MM.1S (cell line): Measurements from ENCODE around the gene DHFR2.

Experiments used
- DNase-seq: peaks from one replicate; pipeline ENCODE4 v3.0.0-alpha.2; 2015
- H2AFZ ChIP-seq: fragments of 300-600 bp; sonication (generic); 2 replicates; pipeline ENCODE4 v1.6.0; 2016; ENCODE audit warnings: antibody characterized with exemption, low read length
- H3F3A ChIP-seq: fragments of 300-600 bp; sonication (generic); 2 replicates; pipeline ENCODE4 v1.6.1; 2016; ENCODE audit warnings: mild to moderate bottlenecking, antibody characterized with exemption, low read length, moderate library complexity, mixed read lengths; ENCODE audit not compliant: insufficient read depth
- H3K27ac ChIP-seq: fragments of 300-600 bp; sonication (generic); 2 replicates; pipeline ENCODE4 v1.5.1; 2016; ENCODE audit warnings: mild to moderate bottlenecking, low read length
- H3K27me3 ChIP-seq: fragments of 300-600 bp; sonication (generic); replicated peaks from 2 replicates; pipeline ENCODE4 v1.6.0; 2016; ENCODE audit warnings: low read length; ENCODE audit not compliant: insufficient read depth
- H3K36me3 ChIP-seq: fragments of 300-600 bp; sonication (generic); replicated peaks from 2 replicates; pipeline ENCODE4 v1.6.1; 2016; ENCODE audit warnings: mild to moderate bottlenecking, low read length, mixed read lengths; ENCODE audit not compliant: insufficient read depth
- H3K4me1 ChIP-seq: fragments of 300-600 bp; sonication (generic); 2 replicates; pipeline ENCODE4 v1.6.1; 2016; ENCODE audit warnings: low read length, mixed read lengths
- H3K4me2 ChIP-seq: fragments of 300-600 bp; sonication (generic); 2 replicates; pipeline ENCODE4 v1.6.0; 2016; ENCODE audit warnings: low read depth, low read length
- H3K4me3 ChIP-seq: fragments of 300-600 bp; sonication (generic); 2 replicates; pipeline ENCODE4 v1.5.1; 2016; ENCODE audit warnings: low read length, mixed read lengths
- H3K79me2 ChIP-seq: fragments of 300-600 bp; sonication (generic); 2 replicates; pipeline ENCODE4 v1.6.1; 2016; ENCODE audit warnings: mixed run types, low read length, mixed read lengths
- H3K9ac ChIP-seq: fragments of 300-600 bp; sonication (generic); 2 replicates; pipeline ENCODE4 v1.6.1; 2016; ENCODE audit warnings: low read length, mixed read lengths
- H3K9me2 ChIP-seq: fragments of 300-600 bp; sonication (generic); replicated peaks from 2 replicates; pipeline ENCODE4 v1.6.1; 2016; ENCODE audit warnings: mild to moderate bottlenecking, low read length, mixed read lengths; ENCODE audit not compliant: insufficient read depth
- H3K9me3 ChIP-seq: fragments of 300-600 bp; sonication (generic); replicated peaks from 2 replicates; pipeline ENCODE4 v1.6.1; 2016; ENCODE audit warnings: mild to moderate bottlenecking, low read length, mixed read lengths; ENCODE audit not compliant: insufficient read depth
- H4K20me1 ChIP-seq: fragments of 300-600 bp; sonication (generic); 2 replicates; pipeline ENCODE4 v1.6.1; 2016; ENCODE audit warnings: mild to moderate bottlenecking, low read length, moderate library complexity, mixed read lengths; ENCODE audit not compliant: insufficient read depth
- EZH2 ChIP-seq: fragments of 300-600 bp; sonication (generic); optimal IDR thresholded peaks from 2 replicates; pipeline ENCODE3; 2017; ENCODE audit warnings: low read depth, mild to moderate bottlenecking, antibody characterized with exemption, low read length, mixed read lengths
- EZH2phosphoT487 ChIP-seq: fragments of 300-600 bp; sonication (generic); IDR thresholded peaks from 2 replicates; pipeline ENCODE4 v1.6.1; 2018; ENCODE audit warnings: antibody characterized with exemption, low read length
- TF ChIP-seq, protein P1 (sequence below): fragments of 300-600 bp; sonication (generic); IDR thresholded peaks from 2 replicates; pipeline ENCODE4 v1.5.1; 2016; ENCODE audit warnings: antibody characterized with exemption, low read length, mixed read lengths

The DHFR2 gene

DNA sequence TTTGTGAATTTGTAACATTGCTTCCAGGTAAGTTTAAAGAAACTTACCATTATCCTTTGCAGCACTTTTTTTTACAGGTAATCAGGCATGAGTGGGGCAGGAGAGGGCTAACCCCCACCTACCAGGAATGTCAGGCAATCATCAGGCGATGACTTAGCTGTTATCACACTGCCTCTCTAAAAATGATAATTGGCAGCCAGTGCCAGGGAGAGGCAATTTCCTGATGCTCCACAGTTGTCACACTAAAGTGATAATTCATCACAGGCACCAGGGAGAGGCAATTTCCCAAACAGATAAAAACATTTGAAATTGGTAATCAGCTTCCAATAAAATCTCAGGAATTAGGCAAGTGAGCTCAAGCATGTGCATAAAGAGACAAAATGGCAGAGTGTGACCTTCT is 26.4 kb upstream of the DHFR2 start:
- H3K9me2 ChIP-seq = no peaks in the 10 kb centered on the region
- no peak overlapping the region for H3K27ac ChIP-seq
- H3K9me3 ChIP-seq = no peaks in the 10 kb centered on the region
- DNase-seq = no peak
- no peak overlapping the region for H3K4me3 ChIP-seq
- H3K9ac ChIP-seq = no peak overlapping the region
- no peaks in the 10 kb centered on the region for H3F3A ChIP-seq
- H3K27me3 ChIP-seq = no peaks in the 10 kb centered on the region
- H3K4me1 ChIP-seq = peaks cover 5% of the 10 kb centered on the region
- H4K20me1 ChIP-seq = no peaks in the 10 kb centered on the region
- H2AFZ ChIP-seq = no peak overlapping the region
- no peaks in the 10 kb centered on the region for H3K79me2 ChIP-seq
- TF ChIP-seq, protein P1, sequence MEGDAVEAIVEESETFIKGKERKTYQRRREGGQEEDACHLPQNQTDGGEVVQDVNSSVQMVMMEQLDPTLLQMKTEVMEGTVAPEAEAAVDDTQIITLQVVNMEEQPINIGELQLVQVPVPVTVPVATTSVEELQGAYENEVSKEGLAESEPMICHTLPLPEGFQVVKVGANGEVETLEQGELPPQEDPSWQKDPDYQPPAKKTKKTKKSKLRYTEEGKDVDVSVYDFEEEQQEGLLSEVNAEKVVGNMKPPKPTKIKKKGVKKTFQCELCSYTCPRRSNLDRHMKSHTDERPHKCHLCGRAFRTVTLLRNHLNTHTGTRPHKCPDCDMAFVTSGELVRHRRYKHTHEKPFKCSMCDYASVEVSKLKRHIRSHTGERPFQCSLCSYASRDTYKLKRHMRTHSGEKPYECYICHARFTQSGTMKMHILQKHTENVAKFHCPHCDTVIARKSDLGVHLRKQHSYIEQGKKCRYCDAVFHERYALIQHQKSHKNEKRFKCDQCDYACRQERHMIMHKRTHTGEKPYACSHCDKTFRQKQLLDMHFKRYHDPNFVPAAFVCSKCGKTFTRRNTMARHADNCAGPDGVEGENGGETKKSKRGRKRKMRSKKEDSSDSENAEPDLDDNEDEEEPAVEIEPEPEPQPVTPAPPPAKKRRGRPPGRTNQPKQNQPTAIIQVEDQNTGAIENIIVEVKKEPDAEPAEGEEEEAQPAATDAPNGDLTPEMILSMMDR = no peak
- TF ChIP-seq EZH2phosphoT487 = no peak
- no peak for TF ChIP-seq EZH2
- H3K4me2 ChIP-seq = no peak overlapping the region
- H3K36me3 ChIP-seq = no peaks in the 10 kb centered on the region

DNA sequence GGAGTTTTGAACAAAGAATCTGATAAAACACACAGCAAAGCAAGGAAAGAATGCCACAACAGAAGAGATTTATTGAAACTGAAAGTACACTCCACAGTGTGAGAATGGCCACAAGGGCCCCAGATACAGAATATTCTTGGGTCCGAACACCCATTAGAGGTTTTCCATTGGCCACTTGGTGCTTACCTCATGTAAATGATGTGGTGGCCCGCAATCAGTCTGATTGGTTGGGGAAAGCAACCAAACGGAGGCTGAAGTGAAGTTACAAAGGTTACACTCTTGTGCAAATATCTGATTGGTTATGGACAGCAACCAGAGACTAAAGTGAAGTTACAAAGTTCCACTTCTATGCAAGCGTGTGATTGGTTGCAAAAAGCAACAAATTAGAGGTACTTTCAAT is 20.5 kb upstream of the DHFR2 start:
- Histone ChIP-seq H3K27ac (no peak overlapping the region), H4K20me1 (no peaks in the 10 kb centered on the region), H3K9me2 (no peaks in the 10 kb centered on the region), H3K9ac (no peak overlapping the region), H3K27me3 (no peaks in the 10 kb centered on the region), H2AFZ (no peak overlapping the region), H3K9me3 (no peaks in the 10 kb centered on the region), H3K4me3 (no peak overlapping the region), H3F3A (no peaks in the 10 kb centered on the region), H3K36me3 (no peaks in the 10 kb centered on the region), H3K79me2 (no peaks in the 10 kb centered on the region), H3K4me2 (peak overlapping the region; percentile 23; the same call in 1 of the 2 replicates), H3K4me1 (peaks cover 3% of the 10 kb centered on the region; the same call in 1 of the 2 replicates)
- peak; percentile 58 for DNase-seq
- TF ChIP-seq EZH2 = no peak
- TF ChIP-seq, protein P1 = no peak
- TF ChIP-seq EZH2phosphoT487 = no peak

DNA sequence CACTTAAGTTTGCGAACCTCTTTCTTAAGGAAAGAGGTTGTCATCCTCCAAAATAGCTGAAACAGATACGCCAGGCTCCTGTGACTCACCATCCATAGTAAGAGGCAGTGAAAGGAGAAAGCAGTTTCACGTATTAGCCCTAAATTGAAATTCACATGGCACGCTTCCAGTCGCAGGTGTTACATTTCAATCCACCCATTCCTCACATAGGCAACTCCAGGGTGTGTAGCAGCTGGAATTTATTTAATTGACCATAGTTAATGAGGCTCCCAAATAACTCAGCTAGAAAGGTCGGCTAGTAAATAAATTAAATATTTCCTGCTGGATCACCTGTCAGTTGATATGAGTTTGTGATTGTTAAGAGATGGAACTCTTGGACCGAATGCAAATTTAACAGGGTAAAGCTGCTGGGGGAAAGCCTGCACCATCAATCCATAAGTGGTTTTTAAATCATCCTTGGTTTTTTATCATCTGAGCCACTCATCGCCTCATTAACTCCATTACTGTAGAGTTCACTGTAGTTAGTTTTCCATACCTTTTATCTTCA is 19.7 kb upstream of the DHFR2 start:
- Histone ChIP-seq H3K4me1 (peaks cover 3% of the 10 kb centered on the region; the same call in 1 of the 2 replicates), H3F3A (no peaks in the 10 kb centered on the region), H3K27ac (no peak overlapping the region), H3K4me3 (no peak overlapping the region), H3K9me2 (no peaks in the 10 kb centered on the region), H2AFZ (no peak overlapping the region), H3K36me3 (no peaks in the 10 kb centered on the region), H3K9me3 (no peaks in the 10 kb centered on the region), H4K20me1 (no peaks in the 10 kb centered on the region), H3K79me2 (no peaks in the 10 kb centered on the region), H3K27me3 (no peaks in the 10 kb centered on the region), H3K9ac (no peak overlapping the region), H3K4me2 (peak overlapping the region; percentile 23; the same call in 1 of the 2 replicates)
- no peak for DNase-seq
- no peak for TF ChIP-seq EZH2
- TF ChIP-seq, protein P1 = no peak
- no peak for TF ChIP-seq EZH2phosphoT487
